ENCODE measurements around the gene SLITRK1. TPM values are rescaled to one million over a fixed set of nuclear protein-coding genes. Genes with fewer than 3 reads are reported as not detected.

The SLITRK1 gene
- total and polyA plus RNA-seq, 9 of the 15 experiments (the other 6 are each of a cell fraction or from before 2014, with no cell fraction given) = not detected

DNA sequence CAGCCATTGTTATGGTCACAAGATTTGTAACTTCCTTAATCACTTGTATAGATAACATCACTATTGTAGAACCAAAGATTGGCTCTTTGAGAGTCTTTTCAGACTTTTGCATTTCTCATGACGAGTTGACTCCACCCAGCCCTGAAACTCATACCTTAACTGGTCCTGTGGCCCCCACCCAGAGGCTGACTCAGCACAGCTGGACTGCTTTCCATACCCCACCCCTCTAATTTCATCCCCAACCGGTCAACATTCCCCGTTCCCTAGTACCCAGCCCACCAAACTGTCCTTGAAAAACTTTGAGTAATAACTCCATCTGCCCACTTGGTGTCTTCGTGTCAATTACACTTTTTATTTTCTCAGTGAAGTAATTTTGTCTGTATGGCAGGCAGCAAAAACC, 32.1 kb upstream of the SLITRK1 start:
- CTCF ChIA-PET (ENCODE audit: low intra/inter-chr PET ratio) = no interaction called here
- H3K9me1 ChIP-seq (ENCODE audit: control insufficient read depth, insufficient read depth, low read length) = no peaks in the 10 kb centered on the region
- no peaks in the 10 kb centered on the region for H3K79me2 ChIP-seq (ENCODE audit: control insufficient read depth, insufficient read depth, low read length)
- BruUV-seq (replicated peaks) = no TSS peak
- 3% methylated on average over 4 of the region's 4 CpGs for WGBS (ENCODE audit: insufficient coverage, low coverage, missing lambda C conversion rate)
- H3K27ac ChIP-seq (ENCODE audit: extremely low read depth, low read depth, low read length) = no peak overlapping the region
- H3K9ac ChIP-seq (ENCODE audit: insufficient read depth in 1 of 2, low read depth in 2 of 2, low read length in 2 of 2) = no peak overlapping the region
- intact Hi-C loops (cut with micrococcal nuclease) (no loop called here), in situ Hi-C loops (cut with MboI) (no loop called here)
- H3K4me2 ChIP-seq (ENCODE audit: insufficient read depth, low read length) = no peak overlapping the region
- POLR2A ChIA-PET = no interaction called here
- no peaks in the 10 kb centered on the region for H4K20me1 ChIP-seq (replicated peaks; ENCODE audit: control insufficient read depth, insufficient read depth, low read length)
- H3K27me3 ChIP-seq (ENCODE audit: control insufficient read depth in 2 of 2, insufficient read depth in 2 of 2, low read length in 2 of 2) = no peaks in the 10 kb centered on the region
- no peak overlapping the region for H2AFZ ChIP-seq (ENCODE audit: low read depth, low read length)
- no peak overlapping the region for H3K4me3 ChIP-seq
- H3K4me1 ChIP-seq (replicated peaks in 1 of 2; ENCODE audit: control insufficient read depth in 2 of 2, insufficient read depth in 2 of 2, low read length in 2 of 2) = no peaks in the 10 kb centered on the region
- no peak for FAIRE-seq
- no peak for DNase-seq (ENCODE audit: extremely low read depth in 1 of 4, low spot score in 3 of 4)
- no peaks in the 10 kb centered on the region for H3K36me3 ChIP-seq (ENCODE audit: control insufficient read depth, insufficient read depth, low read length)
- no peaks in the 10 kb centered on the region for H3K9me3 ChIP-seq (replicated peaks; ENCODE audit: control insufficient read depth, insufficient read depth, low read depth, low read length)
- ATAC-seq = no peak
- TF ChIP-seq COPS2 (conservative IDR thresholded peaks at IDR 0.05) (no peak), PTTG1 (tag; IDR thresholded peaks at IDR 0.05; ENCODE audit: low read depth) (no peak), ZNF311 (CRISPR knock-in tag; IDR thresholded peaks at IDR 0.05) (no peak), HSF4 (CRISPR knock-in tag; IDR thresholded peaks at IDR 0.05; ENCODE audit: borderline replicate concordance) (no peak), GABPB1 (CRISPR knock-in tag; IDR thresholded peaks at IDR 0.05) (no peak), GTF2E2 (tag; IDR thresholded peaks at IDR 0.05) (no peak), RBM22 (IDR thresholded peaks at IDR 0.05; ENCODE audit: low read depth, low read length, poor library complexity, severe bottlenecking) (no peak), CEBPB (tag; IDR thresholded peaks at IDR 0.05) (no peak), ILK (tag; IDR thresholded peaks at IDR 0.05; ENCODE audit: borderline replicate concordance, low read depth) (no peak), HOXB6 (CRISPR knock-in tag; IDR thresholded peaks at IDR 0.05; ENCODE audit: borderline replicate concordance) (no peak), TCF3 (CRISPR knock-in tag; IDR thresholded peaks at IDR 0.05) (no peak), ATF1 (CRISPR knock-in tag; IDR thresholded peaks at IDR 0.05) (no peak), ATF1 (tag; IDR thresholded peaks at IDR 0.05) (no peak), ZBTB7A (IDR thresholded peaks at IDR 0.05; ENCODE audit: borderline replicate concordance, control insufficient read depth, low read depth, low read length) (no peak), ELF1 (tag; IDR thresholded peaks at IDR 0.05) (no peak)
- TF ChIP-seq, protein P1, sequence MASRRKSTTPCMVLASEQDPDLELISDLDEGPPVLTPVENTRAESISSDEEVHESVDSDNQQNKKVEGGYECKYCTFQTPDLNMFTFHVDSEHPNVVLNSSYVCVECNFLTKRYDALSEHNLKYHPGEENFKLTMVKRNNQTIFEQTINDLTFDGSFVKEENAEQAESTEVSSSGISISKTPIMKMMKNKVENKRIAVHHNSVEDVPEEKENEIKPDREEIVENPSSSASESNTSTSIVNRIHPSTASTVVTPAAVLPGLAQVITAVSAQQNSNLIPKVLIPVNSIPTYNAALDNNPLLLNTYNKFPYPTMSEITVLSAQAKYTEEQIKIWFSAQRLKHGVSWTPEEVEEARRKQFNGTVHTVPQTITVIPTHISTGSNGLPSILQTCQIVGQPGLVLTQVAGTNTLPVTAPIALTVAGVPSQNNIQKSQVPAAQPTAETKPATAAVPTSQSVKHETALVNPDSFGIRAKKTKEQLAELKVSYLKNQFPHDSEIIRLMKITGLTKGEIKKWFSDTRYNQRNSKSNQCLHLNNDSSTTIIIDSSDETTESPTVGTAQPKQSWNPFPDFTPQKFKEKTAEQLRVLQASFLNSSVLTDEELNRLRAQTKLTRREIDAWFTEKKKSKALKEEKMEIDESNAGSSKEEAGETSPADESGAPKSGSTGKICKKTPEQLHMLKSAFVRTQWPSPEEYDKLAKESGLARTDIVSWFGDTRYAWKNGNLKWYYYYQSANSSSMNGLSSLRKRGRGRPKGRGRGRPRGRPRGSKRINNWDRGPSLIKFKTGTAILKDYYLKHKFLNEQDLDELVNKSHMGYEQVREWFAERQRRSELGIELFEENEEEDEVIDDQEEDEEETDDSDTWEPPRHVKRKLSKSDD (conservative IDR thresholded peaks at IDR 0.05; ENCODE audit: low read length) = no peak
